Lower lobe of right lung (tissue), 2 donors: ENCODE measurements around the gene ZAR1. TPM values are rescaled to one million over a fixed set of nuclear protein-coding genes. Genes with fewer than 3 reads are reported as not detected.
A peak's percentile ranks its signal among the peaks of the same experiment; 100 is the strongest.

ENCODE experiments used
- ATAC-seq, 2 donors: fragments of 200-7000 bp; cut with Tn5 transposase; one replicate each; pipeline ENCODE4 v1.9.1; 2020 to 2022; ENCODE audit warnings: mild to moderate bottlenecking in 2 of 2, moderate library complexity in 2 of 2
- DNase-seq: peaks from one replicate; pipeline ENCODE4 v3.0.0-alpha.2; 2020
- H3K27ac ChIP-seq: fragments of 200-600 bp; one replicate; pipeline ENCODE4 v1.8.0; 2022
- H3K27me3 ChIP-seq: fragments of 200-600 bp; one replicate; pipeline ENCODE4 v1.8.0; 2022; ENCODE audit warnings: low read depth
- H3K36me3 ChIP-seq: fragments of 200-600 bp; one replicate; pipeline ENCODE4 v1.8.0; 2022; ENCODE audit warnings: mild to moderate bottlenecking
- H3K4me1 ChIP-seq: fragments of 200-600 bp; one replicate; pipeline ENCODE4 v1.8.0; 2022
- H3K4me3 ChIP-seq: fragments of 200-600 bp; one replicate; pipeline ENCODE4 v1.8.0; 2022; ENCODE audit warnings: mild to moderate bottlenecking
- H3K9me3 ChIP-seq: fragments of 200-600 bp; one replicate; pipeline ENCODE4 v1.8.0; 2022
- intact Hi-C: fragments of 100-400 bp; cut with DNase I; formaldehyde crosslinking; loops from one replicate; pipeline ENCODE4 v1.11.0; 2022
- total RNA-seq: library from RNA; stranded (reverse); fragmentation: NEBNext Ultra II Directional; extraction: Animal tissue kit (Norgen Biotek cat#: 25700); gene quantifications from one replicate; pipeline ENCODE4 v1.2.1, GENCODE V29; 2021
- TF ChIP-seq, protein P1 (sequence below): fragments of 200-600 bp; IDR thresholded peaks from one replicate; pipeline ENCODE4 v1.8.0; 2022; ENCODE audit warnings: antibody characterized with exemption, mild to moderate bottlenecking
- donor health status: DM: no; HTN: yes; CAD: no; lungs with severe emphysema.

ZAR1 gene
- total RNA-seq, 1 donor from 2014 or later, result not detected

- Histone ChIP-seq H3K36me3 (no peaks in the 10 kb centered on the region), H3K27ac (no peak overlapping the region), H3K4me3 (no peak overlapping the region), H3K9me3 (no peaks in the 10 kb centered on the region), H3K4me1 (peaks cover 8% of the 10 kb centered on the region), H3K27me3 (peaks cover 46% of the 10 kb centered on the region)
- DNase-seq (no peak), ATAC-seq (no peak)
- TF ChIP-seq, protein P1, sequence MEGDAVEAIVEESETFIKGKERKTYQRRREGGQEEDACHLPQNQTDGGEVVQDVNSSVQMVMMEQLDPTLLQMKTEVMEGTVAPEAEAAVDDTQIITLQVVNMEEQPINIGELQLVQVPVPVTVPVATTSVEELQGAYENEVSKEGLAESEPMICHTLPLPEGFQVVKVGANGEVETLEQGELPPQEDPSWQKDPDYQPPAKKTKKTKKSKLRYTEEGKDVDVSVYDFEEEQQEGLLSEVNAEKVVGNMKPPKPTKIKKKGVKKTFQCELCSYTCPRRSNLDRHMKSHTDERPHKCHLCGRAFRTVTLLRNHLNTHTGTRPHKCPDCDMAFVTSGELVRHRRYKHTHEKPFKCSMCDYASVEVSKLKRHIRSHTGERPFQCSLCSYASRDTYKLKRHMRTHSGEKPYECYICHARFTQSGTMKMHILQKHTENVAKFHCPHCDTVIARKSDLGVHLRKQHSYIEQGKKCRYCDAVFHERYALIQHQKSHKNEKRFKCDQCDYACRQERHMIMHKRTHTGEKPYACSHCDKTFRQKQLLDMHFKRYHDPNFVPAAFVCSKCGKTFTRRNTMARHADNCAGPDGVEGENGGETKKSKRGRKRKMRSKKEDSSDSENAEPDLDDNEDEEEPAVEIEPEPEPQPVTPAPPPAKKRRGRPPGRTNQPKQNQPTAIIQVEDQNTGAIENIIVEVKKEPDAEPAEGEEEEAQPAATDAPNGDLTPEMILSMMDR, result no peak
- intact Hi-C loops, result no loop called here
These were observed 1.6 kb downstream of the ZAR1 start for GRCh38 chr4:48491514-48492176.

GRCh38 chr4:48493452-48494100 lies 3.5 kb downstream of the ZAR1 start:
- ATAC-seq (peak; percentile 58 to 67), DNase-seq (no peak)
- intact Hi-C loops, result no loop called here
- Histone ChIP-seq H3K4me1 (peaks cover 8% of the 10 kb centered on the region), H3K4me3 (no peak overlapping the region), H3K27me3 (peaks cover 32% of the 10 kb centered on the region), H3K36me3 (peaks cover 11% of the 10 kb centered on the region), H3K27ac (no peak overlapping the region), H3K9me3 (no peaks in the 10 kb centered on the region)
- TF ChIP-seq, protein P1, result no peak

GRCh38 chr4:48495941-48496340 lies 5.9 kb downstream of the ZAR1 start:
- peaks cover 10% of the 10 kb centered on the region for H3K27me3 ChIP-seq
- no peaks in the 10 kb centered on the region for H3K4me1 ChIP-seq
- ATAC-seq (no peak), DNase-seq (no peak)
- no peak overlapping the region for H3K27ac ChIP-seq
- H3K4me3 ChIP-seq, result no peak overlapping the region
- TF ChIP-seq, protein P1, result no peak
- intact Hi-C loops, result no loop called here
- H3K36me3 ChIP-seq, result peaks cover 34% of the 10 kb centered on the region
- H3K9me3 ChIP-seq, result no peaks in the 10 kb centered on the region

DNA sequence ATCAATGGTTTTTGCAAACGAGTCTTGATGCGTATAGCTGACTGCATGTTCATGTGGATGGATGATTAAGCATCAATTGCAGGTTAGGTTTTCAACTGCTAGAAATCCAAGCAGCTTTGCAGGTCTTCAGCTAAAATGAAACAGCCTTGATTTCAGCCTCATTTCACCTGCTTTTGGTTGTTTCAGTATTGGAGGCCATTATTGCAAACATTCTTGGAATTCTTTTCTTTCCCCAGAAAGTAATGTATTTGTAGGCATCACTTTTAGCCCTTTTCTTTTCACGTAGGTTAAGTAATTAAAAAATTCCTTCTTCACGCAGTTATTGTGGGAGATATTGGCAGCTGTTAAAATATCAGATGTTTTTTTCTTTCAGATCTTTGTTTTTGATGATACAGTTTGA lies 8.8 kb downstream of the ZAR1 start:
- no peaks in the 10 kb centered on the region for H3K27me3 ChIP-seq
- ATAC-seq (no peak), DNase-seq (no peak)
- no peaks in the 10 kb centered on the region for H3K9me3 ChIP-seq
- no peak overlapping the region for H3K27ac ChIP-seq
- no peak overlapping the region for H3K4me3 ChIP-seq
- peaks cover 62% of the 10 kb centered on the region for H3K36me3 ChIP-seq
- TF ChIP-seq, protein P1, result no peak
- intact Hi-C loops, result no loop called here
- H3K4me1 ChIP-seq, result no peaks in the 10 kb centered on the region

DNA sequence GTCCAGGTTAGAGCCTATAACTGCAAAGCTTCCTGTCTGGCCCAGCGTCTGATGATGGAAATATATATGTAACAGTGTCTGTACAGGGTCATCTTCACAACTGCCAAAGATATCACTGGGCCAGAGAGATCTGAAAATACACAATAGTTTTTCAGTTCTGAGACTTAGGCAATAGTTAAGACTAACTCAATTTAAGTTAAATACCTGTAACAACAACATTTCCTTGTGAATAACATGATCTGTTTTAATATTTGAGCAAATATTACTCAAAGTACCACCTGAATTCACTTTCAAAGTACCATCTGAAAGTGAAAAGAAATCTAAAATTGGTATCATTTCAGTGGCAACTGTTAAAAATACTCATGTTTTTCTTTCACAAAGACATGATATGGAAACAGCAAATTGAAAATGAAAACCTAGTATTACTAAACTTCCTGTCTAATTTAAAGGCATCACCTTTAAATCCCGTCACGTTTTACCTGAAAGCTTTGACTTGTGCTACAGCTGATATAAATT lies 9.6 kb downstream of the ZAR1 start:
- Histone ChIP-seq H3K36me3 (peaks cover 69% of the 10 kb centered on the region), H3K4me1 (no peaks in the 10 kb centered on the region), H3K4me3 (no peak overlapping the region), H3K9me3 (no peaks in the 10 kb centered on the region), H3K27ac (no peak overlapping the region), H3K27me3 (no peaks in the 10 kb centered on the region)
- intact Hi-C loops, result no loop called here
- ATAC-seq, result no peak
- DNase-seq, result no peak
- TF ChIP-seq, protein P1, result no peak
